Raji (cell line): ENCODE data around the gene WHRN.

Source experiments
- POLR2A ChIP-seq: IDR thresholded peaks from 2 replicates; pipeline ENCODE4 v1.6.1; 2011; ENCODE audit warnings: low read depth, low read length, control low read depth; ENCODE audit not compliant: insufficient read depth

Gene WHRN

DNA sequence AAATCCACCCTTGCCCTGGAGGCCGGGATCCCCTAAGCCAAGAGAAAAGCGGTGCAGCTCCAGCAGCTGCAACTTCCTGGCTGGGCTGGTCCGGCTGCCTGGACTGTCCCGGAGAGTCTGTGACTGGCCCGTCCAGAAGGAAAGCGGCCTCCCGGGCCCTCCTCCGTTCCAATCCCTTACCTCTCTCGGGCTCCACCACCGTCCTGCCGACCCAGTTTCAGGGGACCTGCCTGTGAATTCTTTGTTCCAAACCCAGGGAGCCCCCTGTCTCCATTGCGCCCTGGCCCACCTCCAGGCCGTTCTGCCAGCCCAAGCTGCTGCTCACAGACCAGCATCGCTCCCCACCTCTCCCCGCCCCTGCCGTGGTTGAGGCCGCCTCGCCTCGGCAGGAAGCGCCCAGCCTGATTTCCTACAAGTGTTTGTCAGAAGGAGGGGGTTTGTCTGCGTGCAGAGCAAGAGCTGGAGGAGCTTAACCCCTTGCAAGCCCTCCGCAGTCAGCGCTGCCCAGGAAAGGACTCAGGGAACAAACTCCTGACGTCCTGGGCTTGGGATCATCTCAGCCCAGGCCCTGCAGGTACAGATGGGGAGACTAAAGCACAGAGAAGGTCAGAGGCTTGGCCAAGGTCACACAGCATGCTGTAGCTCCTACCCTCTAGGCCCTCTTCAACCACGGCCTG, 117.5 kb downstream of the WHRN start, which contains the start of gene AKNA:
AKNA (minus strand) TSS at position 303 of the 677 bp plus-strand sequence. CDS start 6,649 bp downstream, outside the sequence.
- TF ChIP-seq POLR2A = peak; percentile 80

- no peak for TF ChIP-seq POLR2A
Observed at GRCh38 chr9:114386886-114387679, 118.2 kb downstream of the WHRN start.

GRCh38 chr9:114386361-114386885, 118.8 kb downstream of the WHRN start:
- 0 out of 2 replicates have a peak, but pooled peaks have one; percentile 8 for TF ChIP-seq POLR2A

- peak; percentile 93 for TF ChIP-seq POLR2A
Observed at GRCh38 chr9:114385397-114386181, 119.7 kb downstream of the WHRN start.

- no peak for TF ChIP-seq POLR2A
Observed at GRCh38 chr9:114384836-114385396, 120.4 kb downstream of the WHRN start.

DNA sequence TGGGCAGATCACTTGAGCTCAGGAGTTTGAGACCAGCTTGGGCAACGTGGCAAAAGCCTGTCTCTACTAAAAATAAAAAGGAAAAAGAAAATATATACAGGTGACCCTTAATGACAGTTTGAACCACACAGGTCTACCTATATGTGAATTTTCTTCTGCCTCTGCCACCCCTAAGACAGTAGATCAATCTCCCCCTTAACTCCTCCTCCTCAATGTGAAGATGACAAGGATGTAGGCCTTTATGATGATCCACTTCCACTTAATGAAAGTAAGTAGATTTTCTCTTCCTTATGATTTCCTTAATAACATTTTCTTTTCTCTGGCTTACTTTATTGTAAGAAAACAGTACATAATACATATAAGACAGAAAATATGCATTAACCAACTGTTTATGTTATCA, 120.9 kb downstream of the WHRN start:
- no peak for TF ChIP-seq POLR2A

- no peak for TF ChIP-seq POLR2A
Observed at GRCh38 chr9:114383521-114384231, 121.6 kb downstream of the WHRN start.

- TF ChIP-seq POLR2A = no peak
Observed at GRCh38 chr9:114382699-114383520, 122.4 kb downstream of the WHRN start.

DNA sequence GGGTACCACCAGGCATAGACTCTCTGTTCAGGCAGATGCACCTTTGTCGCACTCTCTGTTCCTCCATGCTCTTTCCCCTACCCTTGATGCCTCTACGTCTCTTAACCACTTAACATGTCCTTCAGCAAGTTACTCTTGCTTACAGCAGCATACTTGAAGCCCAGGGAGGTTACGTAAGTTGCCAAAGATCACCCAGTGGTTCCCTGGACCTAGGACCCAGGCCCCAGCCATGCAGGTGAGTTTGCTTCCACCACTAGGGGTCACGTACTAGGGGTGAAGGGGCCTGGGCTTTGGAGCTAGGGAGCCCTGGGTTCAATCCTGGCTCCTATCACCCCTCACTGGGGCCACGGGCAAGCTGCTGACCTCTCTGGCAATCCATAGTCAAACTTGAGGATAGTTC, 126.4 kb downstream of the WHRN start:
- no peak for TF ChIP-seq POLR2A

- TF ChIP-seq POLR2A = no peak
Observed at GRCh38 chr9:114378016-114378415, 127.3 kb downstream of the WHRN start.

DNA sequence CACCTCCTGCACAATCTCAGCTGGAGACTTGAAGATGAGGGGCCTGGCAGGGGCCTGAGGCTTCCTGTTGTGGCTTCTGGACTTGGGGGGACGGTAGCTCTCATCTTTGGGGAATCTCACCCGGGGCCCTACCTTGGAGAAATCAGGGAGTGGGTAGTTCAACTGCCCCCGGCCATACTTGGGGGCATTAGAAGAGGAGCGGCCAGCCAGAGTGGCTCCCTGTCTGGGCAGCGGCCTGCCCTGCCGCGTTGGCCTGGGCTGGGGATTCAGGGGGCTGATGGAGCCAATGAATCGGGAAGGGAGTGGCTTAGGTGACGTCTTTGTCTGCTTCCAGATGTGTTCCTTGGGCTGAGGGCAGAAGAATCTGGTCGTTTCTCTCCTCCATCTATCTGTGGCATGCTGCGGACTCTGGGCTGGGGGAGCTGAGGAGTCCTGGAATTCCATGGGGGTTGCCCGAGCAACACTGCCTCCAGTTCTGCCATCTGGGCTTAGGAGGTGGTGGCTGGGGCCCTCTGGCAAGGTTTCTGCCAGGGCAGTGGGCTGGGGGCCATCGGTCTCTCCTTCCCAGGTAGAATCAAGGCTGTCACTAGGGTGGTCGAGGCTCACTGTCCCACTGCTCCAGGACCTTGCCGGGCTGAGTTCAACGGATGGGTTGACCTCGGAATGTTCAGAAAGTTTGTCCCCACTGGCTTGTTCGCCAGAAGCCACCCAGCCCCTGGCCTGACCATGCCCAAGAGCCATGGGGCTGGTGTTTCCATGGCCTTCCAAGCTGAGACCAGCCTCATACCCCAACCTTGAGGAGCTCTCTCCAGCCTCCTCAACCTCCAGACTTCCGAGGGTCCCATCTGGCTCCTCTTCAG, 128.5 kb downstream of the WHRN start:
- no peak for TF ChIP-seq POLR2A

GRCh38 chr9:114375386-114376175, 129.7 kb downstream of the WHRN start:
- no peak for TF ChIP-seq POLR2A
